ENCODE data around the gene TYRP1.

The TYRP1 gene

GRCh38 chr9:12698266-12698665, 5.1 kb downstream of the TYRP1 start:
- DNase-seq, result no peak

- peak in 1 of 2 experiments; percentile 4 for DNase-seq
Measured at GRCh38 chr9:12698986-12699385, 5.8 kb downstream of the TYRP1 start.

GRCh38 chr9:12699529-12699928, 6.3 kb downstream of the TYRP1 start:
- peak; percentile 1 to 23 for DNase-seq

GRCh38 chr9:12701126-12701525, 7.9 kb downstream of the TYRP1 start:
- DNase-seq, result no peak

- no peak for DNase-seq
Measured at GRCh38 chr9:12702160-12702758, 9.1 kb downstream of the TYRP1 start.

- no peak for DNase-seq
Measured at GRCh38 chr9:12703996-12704395, 10.8 kb downstream of the TYRP1 start.

- DNase-seq, result no peak
Measured at GRCh38 chr9:12705738-12706391, 12.7 kb downstream of the TYRP1 start.

GRCh38 chr9:12708562-12709298, 15.5 kb downstream of the TYRP1 start:
- DNase-seq, result no peak

GRCh38 chr9:12712532-12712931, 19.3 kb downstream of the TYRP1 start:
- no peak for DNase-seq

GRCh38 chr9:12715268-12715667, 22.1 kb downstream of the TYRP1 start:
- no peak for DNase-seq

- DNase-seq, result no peak
Measured at GRCh38 chr9:12716823-12717600, 23.8 kb downstream of the TYRP1 start.

GRCh38 chr9:12717907-12718306, 24.7 kb downstream of the TYRP1 start:
- DNase-seq, result no peak

GRCh38 chr9:12718482-12719026, 25.4 kb downstream of the TYRP1 start:
- DNase-seq, result no peak

GRCh38 chr9:12719431-12719830, 26.2 kb downstream of the TYRP1 start:
- DNase-seq, result peak; percentile 12 to 39

GRCh38 chr9:12720551-12720950, 27.4 kb downstream of the TYRP1 start:
- DNase-seq, result no peak

- no peak for DNase-seq
Measured at GRCh38 chr9:12722131-12722530, 28.9 kb downstream of the TYRP1 start.

GRCh38 chr9:12723409-12724028, 30.3 kb downstream of the TYRP1 start:
- DNase-seq, result peak; percentile 6 to 7

- DNase-seq, result no peak
Measured at GRCh38 chr9:12726795-12727194, 33.6 kb downstream of the TYRP1 start.

GRCh38 chr9:12730198-12730597, 37.0 kb downstream of the TYRP1 start:
- DNase-seq, result no peak

- no peak for DNase-seq
Measured at GRCh38 chr9:12730927-12731326, 37.7 kb downstream of the TYRP1 start.

GRCh38 chr9:12732971-12733370, 39.8 kb downstream of the TYRP1 start:
- DNase-seq, result no peak

GRCh38 chr9:12735665-12736064, 42.5 kb downstream of the TYRP1 start:
- DNase-seq, result no peak

GRCh38 chr9:12737871-12738270, 44.7 kb downstream of the TYRP1 start:
- DNase-seq, result no peak
